Mesothelial cell of epicardium (in vitro differentiated cells): ENCODE measurements around the gene DDX20. TPM values are rescaled to one million over a fixed set of nuclear protein-coding genes. Genes with fewer than 3 reads are reported as not detected.

ENCODE experiments used
- DNase-seq, 2 experiments: peaks; one replicate each; pipeline ENCODE4 v3.0.0; 2021; ENCODE audit warnings: low spot score in 2 of 2; ENCODE audit not compliant: unreplicated experiment in 2 of 2
- H3K27ac Mint-ChIP-seq: 2 replicates; pipeline ENCODE4 v1.8.0; 2021; ENCODE audit warnings: mixed read lengths
- H3K27me3 Mint-ChIP-seq: 2 replicates; pipeline ENCODE4 v1.8.0; 2021; ENCODE audit warnings: low read depth, mixed read lengths
- H3K36me3 Mint-ChIP-seq: 2 replicates; pipeline ENCODE4 v1.8.0; 2021; ENCODE audit warnings: mixed read lengths
- H3K4me1 Mint-ChIP-seq: 2 replicates; pipeline ENCODE4 v1.8.0; 2021; ENCODE audit warnings: mixed read lengths
- H3K4me3 Mint-ChIP-seq: 2 replicates; pipeline ENCODE4 v1.8.0; 2021; ENCODE audit warnings: mild to moderate bottlenecking, moderate library complexity, mixed read lengths
- H3K9me3 Mint-ChIP-seq: 2 replicates; pipeline ENCODE4 v1.8.0; 2021; ENCODE audit warnings: mixed read lengths
- CTCF ChIP-seq: fragments of 200-600 bp; sonication (generic); IDR thresholded peaks from one replicate; pipeline ENCODE4 v1.5.0; 2021; ENCODE audit warnings: antibody characterized with exemption; ENCODE audit not compliant: unreplicated experiment
- total RNA-seq: library from RNA; stranded (reverse); gene quantifications from 3 replicates; pipeline ENCODE4 v1.2.1, GENCODE V29; 2021

DDX20 gene
- total RNA-seq, 1 donor from 2014 or later, result 16.5 TPM

DNA sequence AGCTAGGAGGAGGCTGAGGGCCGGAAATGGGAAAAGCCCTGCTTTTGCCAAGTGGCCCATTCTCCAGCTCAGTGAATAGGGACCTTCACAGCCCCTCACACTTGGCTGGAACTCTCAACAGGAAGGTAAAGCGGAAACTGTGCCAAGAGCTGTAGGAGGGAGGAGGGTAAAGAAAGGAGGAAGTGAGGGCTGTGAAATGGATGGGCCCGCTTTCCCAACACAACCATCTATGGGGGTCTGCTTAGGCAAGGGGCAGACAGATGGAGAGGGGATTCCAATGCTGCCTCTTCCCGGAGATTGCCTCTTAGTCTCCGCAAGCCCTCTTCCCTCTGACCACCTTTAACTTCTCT, 21.7 kb upstream of the DDX20 start:
- Mint-ChIP-seq H3K4me3 (no peak overlapping the region), H3K36me3 (no peaks in the 10 kb centered on the region), H3K9me3 (no peaks in the 10 kb centered on the region), H3K4me1 (peaks cover 19% of the 10 kb centered on the region), H3K27me3 (peaks cover 32% of the 10 kb centered on the region), H3K27ac (no peak overlapping the region)
- no peak for DNase-seq
- no peak for TF ChIP-seq CTCF

DNA sequence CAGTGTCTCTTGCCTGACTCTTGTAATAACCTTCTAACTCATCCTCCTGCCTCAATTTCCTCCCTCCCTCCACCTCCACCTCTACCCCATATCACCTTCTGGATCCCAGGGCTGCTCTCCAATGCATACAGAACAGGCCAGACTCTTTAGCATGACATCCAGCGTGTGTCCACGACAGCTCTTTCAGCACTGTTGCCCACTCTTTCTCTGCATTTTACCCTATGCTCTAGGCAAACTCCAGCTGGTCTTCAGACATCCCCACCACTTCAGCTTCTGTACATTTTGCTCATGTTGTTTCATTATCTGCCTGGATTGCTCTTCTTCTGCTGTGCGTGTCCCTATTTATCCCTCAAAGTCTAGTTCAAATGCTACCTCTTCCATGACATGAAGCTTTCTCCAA, 21.3 kb upstream of the DDX20 start:
- Mint-ChIP-seq H3K36me3 (no peaks in the 10 kb centered on the region), H3K9me3 (no peaks in the 10 kb centered on the region), H3K4me1 (peaks cover 19% of the 10 kb centered on the region), H3K27me3 (peaks cover 32% of the 10 kb centered on the region), H3K27ac (no peak overlapping the region), H3K4me3 (no peak overlapping the region)
- no peak for DNase-seq
- no peak for TF ChIP-seq CTCF

DNA sequence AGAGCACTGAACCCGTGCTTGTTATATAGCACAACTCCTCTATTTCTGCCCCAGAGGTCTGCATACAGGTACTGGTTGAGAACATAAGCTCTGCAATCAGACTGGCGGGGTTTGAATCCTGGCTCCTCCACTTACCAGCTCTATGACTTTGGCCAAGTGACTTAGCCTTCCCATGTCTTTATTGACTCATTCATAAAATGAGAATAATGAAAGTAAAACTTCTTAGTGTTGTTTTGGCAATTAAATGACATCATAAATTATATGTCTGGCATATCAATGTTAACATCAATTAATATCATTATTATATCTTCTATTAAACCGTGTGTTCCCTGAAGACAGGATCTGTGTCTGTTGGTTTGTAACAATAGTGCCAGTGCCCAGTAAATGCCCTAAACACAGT, 20.8 kb upstream of the DDX20 start:
- no peak for DNase-seq
- Mint-ChIP-seq H3K27me3 (peaks cover 37% of the 10 kb centered on the region), H3K27ac (no peak overlapping the region), H3K4me1 (peaks cover 22% of the 10 kb centered on the region), H3K9me3 (no peaks in the 10 kb centered on the region), H3K4me3 (no peak overlapping the region), H3K36me3 (no peaks in the 10 kb centered on the region)
- no peak for TF ChIP-seq CTCF

DNA sequence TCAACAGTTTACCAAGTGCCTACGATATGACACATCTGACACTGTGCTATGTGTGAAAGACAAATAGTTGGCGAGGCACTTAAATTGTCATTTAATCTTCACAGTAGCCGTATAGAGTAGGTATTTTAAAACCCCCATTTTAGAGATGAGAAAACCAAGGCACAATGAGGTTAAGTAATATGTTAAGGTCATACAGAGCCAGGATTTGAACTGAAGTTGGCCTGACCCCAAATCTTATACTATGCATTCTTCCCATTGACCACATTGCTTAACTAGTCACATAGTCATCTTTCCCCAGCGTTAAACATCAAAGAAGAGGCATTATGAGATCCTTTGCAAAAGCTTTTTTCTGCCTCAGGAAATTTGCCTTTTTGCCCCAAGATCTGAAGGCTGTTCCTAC, 20.4 kb upstream of the DDX20 start:
- peaks cover 39% of the 10 kb centered on the region for H3K27me3 Mint-ChIP-seq
- DNase-seq, result no peak
- no peaks in the 10 kb centered on the region for H3K9me3 Mint-ChIP-seq
- H3K4me1 Mint-ChIP-seq, result peaks cover 21% of the 10 kb centered on the region
- no peaks in the 10 kb centered on the region for H3K36me3 Mint-ChIP-seq
- TF ChIP-seq CTCF, result no peak
- H3K27ac Mint-ChIP-seq, result no peak overlapping the region
- no peak overlapping the region for H3K4me3 Mint-ChIP-seq

DNA sequence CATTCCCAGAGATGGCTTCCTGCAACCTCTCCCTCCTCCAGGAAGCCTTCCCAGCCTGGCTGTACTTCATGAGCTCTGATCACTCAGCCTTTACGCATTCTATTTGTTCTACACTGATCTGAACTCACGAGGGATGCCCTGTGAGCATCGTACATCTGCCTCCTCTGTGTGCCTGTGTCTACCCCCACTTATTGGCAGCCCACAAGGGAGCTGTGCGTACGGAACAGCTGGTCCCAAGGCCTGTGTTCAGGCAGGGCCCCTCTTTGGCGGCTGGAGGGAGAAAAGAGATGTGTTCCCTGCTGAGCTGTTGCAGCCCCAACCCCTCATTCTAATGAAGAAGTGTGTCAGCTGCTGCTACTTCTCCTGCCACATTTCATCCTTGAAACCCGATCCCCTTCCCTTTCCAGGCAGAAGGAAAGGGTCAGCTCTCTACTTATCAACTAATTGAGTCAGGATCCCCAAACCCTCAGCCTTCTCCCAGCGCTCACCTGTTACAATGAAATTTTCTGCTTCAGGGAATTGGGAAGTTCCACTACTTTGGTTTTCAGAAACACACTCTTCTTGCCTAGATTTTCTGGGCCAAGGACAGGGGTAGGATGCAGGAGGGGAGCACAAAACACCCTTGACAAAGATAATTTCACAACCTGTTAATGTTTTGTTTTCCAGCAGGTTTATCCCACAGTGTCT, 19.7 kb upstream of the DDX20 start:
- H3K4me3 Mint-ChIP-seq, result no peak overlapping the region

More for the DNA sequence above, 19.7 kb upstream of the DDX20 start:
- H3K4me1 Mint-ChIP-seq, result peaks cover 17% of the 10 kb centered on the region
- TF ChIP-seq CTCF, result no peak
- no peaks in the 10 kb centered on the region for H3K36me3 Mint-ChIP-seq
- peaks cover 39% of the 10 kb centered on the region for H3K27me3 Mint-ChIP-seq
- H3K9me3 Mint-ChIP-seq, result no peaks in the 10 kb centered on the region
- DNase-seq, result no peak
- H3K27ac Mint-ChIP-seq, result no peak overlapping the region
